Measurements from ENCODE around the gene UBL3. TPM values are rescaled to one million over a fixed set of nuclear protein-coding genes. Genes with fewer than 3 reads are reported as not detected.

UBL3 gene
- polyA plus RNA-seq, 4 donors, result 20.6 to 46.7 (median 42.1) TPM

- no peaks in the 10 kb centered on the region for H3K36me3 ChIP-seq (ENCODE audit: control insufficient read depth in 3 of 3, insufficient read depth in 2 of 3, low read depth in 1 of 3, low read length in 3 of 3)
- no peak overlapping the region for H3K4me3 ChIP-seq (ENCODE audit: low read depth in 1 of 3, low read length in 3 of 3)
- DNase-seq, result no peak
- FAIRE-seq, result no peak
- H3K9me3 ChIP-seq (ENCODE audit: control insufficient read depth in 2 of 2, insufficient read depth in 1 of 2, low read depth in 1 of 2, low read length in 1 of 2), result no peaks in the 10 kb centered on the region
- no peaks in the 10 kb centered on the region for H3K27me3 ChIP-seq (ENCODE audit: control insufficient read depth in 3 of 3, insufficient read depth in 3 of 3, low read length in 3 of 3)
- no peaks in the 10 kb centered on the region for H3K4me1 ChIP-seq (ENCODE audit: control insufficient read depth in 3 of 3, insufficient read depth in 2 of 3, low read depth in 1 of 3, low read length in 2 of 3)
- no peak overlapping the region for H3K27ac ChIP-seq (ENCODE audit: low read depth in 1 of 3, low read length in 2 of 3)
- WGBS, 3 donors, result 69 to 74% (median 70%) methylated on average over 5 of the region's 5 CpGs
Observed at GRCh38 chr13:29887030-29887557, 36.7 kb upstream of the UBL3 start.

- 80 to 83% (median 82%) methylated on average over 8 of the region's 8 CpGs for WGBS, 3 donors
- FAIRE-seq (no peak), DNase-seq (no peak)
- Histone ChIP-seq H3K27me3 (ENCODE audit: control insufficient read depth in 3 of 3, insufficient read depth in 3 of 3, low read length in 3 of 3) (no peaks in the 10 kb centered on the region), H3K9me3 (ENCODE audit: control insufficient read depth in 2 of 2, insufficient read depth in 1 of 2, low read depth in 1 of 2, low read length in 1 of 2) (no peaks in the 10 kb centered on the region), H3K27ac (ENCODE audit: low read depth in 1 of 3, low read length in 2 of 3) (no peak overlapping the region), H3K4me3 (ENCODE audit: low read depth in 1 of 3, low read length in 3 of 3) (no peak overlapping the region), H3K36me3 (ENCODE audit: control insufficient read depth in 3 of 3, insufficient read depth in 2 of 3, low read depth in 1 of 3, low read length in 3 of 3) (no peaks in the 10 kb centered on the region), H3K4me1 (ENCODE audit: control insufficient read depth in 3 of 3, insufficient read depth in 2 of 3, low read depth in 1 of 3, low read length in 2 of 3) (peaks cover 0 to 3% (median 0%) of the 10 kb centered on the region in 3 donors)
Observed at GRCh38 chr13:29886446-29886845, 36.0 kb upstream of the UBL3 start.

- no peaks in the 10 kb centered on the region for H3K27me3 ChIP-seq (ENCODE audit: control insufficient read depth in 3 of 3, insufficient read depth in 3 of 3, low read length in 3 of 3)
- H3K4me1 ChIP-seq (ENCODE audit: control insufficient read depth in 3 of 3, insufficient read depth in 2 of 3, low read depth in 1 of 3, low read length in 2 of 3), result peaks cover 0 to 4% (median 2%) of the 10 kb centered on the region in 3 donors
- FAIRE-seq (no peak), DNase-seq (no peak)
- 67 to 92% (median 90%) methylated on average over 1 of the region's 1 CpG for WGBS, 3 donors
- no peak overlapping the region for H3K27ac ChIP-seq (ENCODE audit: low read depth in 1 of 3, low read length in 2 of 3)
- H3K36me3 ChIP-seq (ENCODE audit: control insufficient read depth in 3 of 3, insufficient read depth in 2 of 3, low read depth in 1 of 3, low read length in 3 of 3), result no peaks in the 10 kb centered on the region
- H3K4me3 ChIP-seq (ENCODE audit: low read depth in 1 of 3, low read length in 3 of 3), result no peak overlapping the region
- no peaks in the 10 kb centered on the region for H3K9me3 ChIP-seq (ENCODE audit: control insufficient read depth in 2 of 2, insufficient read depth in 1 of 2, low read depth in 1 of 2, low read length in 1 of 2)
Observed at GRCh38 chr13:29885989-29886388, 35.6 kb upstream of the UBL3 start.

- DNase-seq, result no peak
- FAIRE-seq, result no peak
- no peaks in the 10 kb centered on the region for H3K36me3 ChIP-seq (ENCODE audit: control insufficient read depth in 3 of 3, insufficient read depth in 2 of 3, low read depth in 1 of 3, low read length in 3 of 3)
- whole genome bisulfite sequencing, 3 donors, result 50 to 60% (median 57%) methylated on average over 7 of the region's 7 CpGs
- H3K27ac ChIP-seq (ENCODE audit: low read depth in 1 of 3, low read length in 2 of 3), result no peak overlapping the region
- no peaks in the 10 kb centered on the region for H3K27me3 ChIP-seq (ENCODE audit: control insufficient read depth in 3 of 3, insufficient read depth in 3 of 3, low read length in 3 of 3)
- H3K9me3 ChIP-seq (ENCODE audit: control insufficient read depth in 2 of 2, insufficient read depth in 1 of 2, low read depth in 1 of 2, low read length in 1 of 2), result no peaks in the 10 kb centered on the region
- peaks cover 0 to 11% (median 2%) of the 10 kb centered on the region in 3 donors for H3K4me1 ChIP-seq (ENCODE audit: control insufficient read depth in 3 of 3, insufficient read depth in 2 of 3, low read depth in 1 of 3, low read length in 2 of 3)
- H3K4me3 ChIP-seq (ENCODE audit: low read depth in 1 of 3, low read length in 3 of 3), result no peak overlapping the region
Observed at GRCh38 chr13:29884671-29885430, 34.4 kb upstream of the UBL3 start.

GRCh38 chr13:29883941-29884518 lies 33.6 kb upstream of the UBL3 start:
- no peaks in the 10 kb centered on the region for H3K36me3 ChIP-seq (ENCODE audit: control insufficient read depth in 3 of 3, insufficient read depth in 2 of 3, low read depth in 1 of 3, low read length in 3 of 3)
- FAIRE-seq, result no peak
- 79 to 90% (median 87%) methylated on average over 6 of the region's 6 CpGs for WGBS, 3 donors

GRCh38 chr13:29882076-29882475 lies 31.7 kb upstream of the UBL3 start:
- H3K27ac ChIP-seq (ENCODE audit: low read depth in 1 of 3, low read length in 2 of 3), result no peak overlapping the region
- 3 to 74% (median 45%) methylated on average over 1 of the region's 1 CpG for WGBS, 3 donors
- no peaks in the 10 kb centered on the region for H3K9me3 ChIP-seq (ENCODE audit: control insufficient read depth in 2 of 2, insufficient read depth in 1 of 2, low read depth in 1 of 2, low read length in 1 of 2)
- FAIRE-seq (no peak), DNase-seq (no peak)
- H3K4me1 ChIP-seq (ENCODE audit: control insufficient read depth in 3 of 3, insufficient read depth in 2 of 3, low read depth in 1 of 3, low read length in 2 of 3), result peaks cover 0 to 24% (median 2%) of the 10 kb centered on the region in 3 donors
- no peaks in the 10 kb centered on the region for H3K36me3 ChIP-seq (ENCODE audit: control insufficient read depth in 3 of 3, insufficient read depth in 2 of 3, low read depth in 1 of 3, low read length in 3 of 3)
- no peak overlapping the region for H3K4me3 ChIP-seq (ENCODE audit: low read depth in 1 of 3, low read length in 3 of 3)
- H3K27me3 ChIP-seq (ENCODE audit: control insufficient read depth in 3 of 3, insufficient read depth in 3 of 3, low read length in 3 of 3), result no peaks in the 10 kb centered on the region

More at GRCh38 chr13:29883941-29884518, 33.6 kb upstream of the UBL3 start:
- no peak for DNase-seq
- no peak overlapping the region for H3K27ac ChIP-seq (ENCODE audit: low read depth in 1 of 3, low read length in 2 of 3)
- H3K27me3 ChIP-seq (ENCODE audit: control insufficient read depth in 3 of 3, insufficient read depth in 3 of 3, low read length in 3 of 3), result no peaks in the 10 kb centered on the region
- peaks cover 0 to 11% (median 2%) of the 10 kb centered on the region in 3 donors for H3K4me1 ChIP-seq (ENCODE audit: control insufficient read depth in 3 of 3, insufficient read depth in 2 of 3, low read depth in 1 of 3, low read length in 2 of 3)
- H3K4me3 ChIP-seq (ENCODE audit: low read depth in 1 of 3, low read length in 3 of 3), result no peak overlapping the region
- H3K9me3 ChIP-seq (ENCODE audit: control insufficient read depth in 2 of 2, insufficient read depth in 1 of 2, low read depth in 1 of 2, low read length in 1 of 2), result no peaks in the 10 kb centered on the region

- no peaks in the 10 kb centered on the region for H3K36me3 ChIP-seq (ENCODE audit: control insufficient read depth in 3 of 3, insufficient read depth in 2 of 3, low read depth in 1 of 3, low read length in 3 of 3)
- H3K27me3 ChIP-seq (ENCODE audit: control insufficient read depth in 3 of 3, insufficient read depth in 3 of 3, low read length in 3 of 3), result no peaks in the 10 kb centered on the region
- 7 to 46% (median 29%) methylated on average over 2 of the region's 2 CpGs for WGBS, 3 donors
- DNase-seq, result peak; percentile 69 to 76
- no peak for FAIRE-seq
- H3K9me3 ChIP-seq (ENCODE audit: control insufficient read depth in 2 of 2, insufficient read depth in 1 of 2, low read depth in 1 of 2, low read length in 1 of 2), result no peaks in the 10 kb centered on the region
- peak overlapping the region in 1 of 3 donors; percentile 58 for H3K27ac ChIP-seq (ENCODE audit: low read depth in 1 of 3, low read length in 2 of 3)
- peaks cover 0 to 24% (median 2%) of the 10 kb centered on the region in 3 donors for H3K4me1 ChIP-seq (ENCODE audit: control insufficient read depth in 3 of 3, insufficient read depth in 2 of 3, low read depth in 1 of 3, low read length in 2 of 3)
- no peak overlapping the region for H3K4me3 ChIP-seq (ENCODE audit: low read depth in 1 of 3, low read length in 3 of 3)
Observed at GRCh38 chr13:29878101-29878500, 27.7 kb upstream of the UBL3 start.

- no peak overlapping the region for H3K4me3 ChIP-seq (ENCODE audit: low read depth in 1 of 3, low read length in 3 of 3)
- peak overlapping the region; percentile 50 to 58 (median 58) for H3K27ac ChIP-seq (ENCODE audit: low read depth in 1 of 3, low read length in 2 of 3)
- FAIRE-seq (peak; percentile 19), DNase-seq (peak; percentile 86 to 94)
- H3K4me1 ChIP-seq (ENCODE audit: control insufficient read depth in 3 of 3, insufficient read depth in 2 of 3, low read depth in 1 of 3, low read length in 2 of 3), result peaks cover 0 to 24% (median 2%) of the 10 kb centered on the region in 3 donors
- H3K27me3 ChIP-seq (ENCODE audit: control insufficient read depth in 3 of 3, insufficient read depth in 3 of 3, low read length in 3 of 3), result no peaks in the 10 kb centered on the region
- no peaks in the 10 kb centered on the region for H3K36me3 ChIP-seq (ENCODE audit: control insufficient read depth in 3 of 3, insufficient read depth in 2 of 3, low read depth in 1 of 3, low read length in 3 of 3)
- WGBS, 3 donors, result 13 to 61% (median 35%) methylated on average over 6 of the region's 6 CpGs
- H3K9me3 ChIP-seq (ENCODE audit: control insufficient read depth in 2 of 2, insufficient read depth in 1 of 2, low read depth in 1 of 2, low read length in 1 of 2), result no peaks in the 10 kb centered on the region
Observed at GRCh38 chr13:29877456-29878078, 27.1 kb upstream of the UBL3 start.

All from small intestine (tissue), 7 donors.